CD4-positive, alpha-beta T cell treated with Interleukin-2 at 100 ng/mL for 4 hours (primary cell): ENCODE data around the gene ADD2.

Experiments
- DNase-seq: peaks from one replicate; pipeline ENCODE4 v3.0.0-alpha.2; 2020; ENCODE audit warnings: low spot score

Gene ADD2

GRCh38 chr2:70697603-70698383, 70.2 kb downstream of the ADD2 start:
- no peak for DNase-seq

GRCh38 chr2:70696142-70696541, 71.9 kb downstream of the ADD2 start:
- no peak for DNase-seq

- DNase-seq = no peak
Observed at GRCh38 chr2:70692256-70692655, 75.7 kb downstream of the ADD2 start.

GRCh38 chr2:70691497-70692140, 76.4 kb downstream of the ADD2 start:
- no peak for DNase-seq

GRCh38 chr2:70690846-70691245, 77.2 kb downstream of the ADD2 start:
- DNase-seq = no peak

GRCh38 chr2:70688427-70688826, 79.6 kb downstream of the ADD2 start:
- DNase-seq = no peak

- DNase-seq = no peak
Observed at GRCh38 chr2:70687461-70687795, 80.6 kb downstream of the ADD2 start.

- no peak for DNase-seq
Observed at GRCh38 chr2:70686577-70687460, 81.2 kb downstream of the ADD2 start.

- no peak for DNase-seq
Observed at GRCh38 chr2:70685771-70686171, 82.2 kb downstream of the ADD2 start.

GRCh38 chr2:70684846-70685622, 83.0 kb downstream of the ADD2 start:
- no peak for DNase-seq

- DNase-seq = no peak
Observed at GRCh38 chr2:70683455-70683854, 84.5 kb downstream of the ADD2 start.

- no peak for DNase-seq
Observed at GRCh38 chr2:70680735-70681134, 87.3 kb downstream of the ADD2 start.

GRCh38 chr2:70679259-70679658, 88.7 kb downstream of the ADD2 start:
- DNase-seq = no peak

- DNase-seq = no peak
Observed at GRCh38 chr2:70678576-70679143, 89.3 kb downstream of the ADD2 start.

- DNase-seq = no peak
Observed at GRCh38 chr2:70676301-70677035, 91.5 kb downstream of the ADD2 start.

GRCh38 chr2:70675862-70676261, 92.1 kb downstream of the ADD2 start:
- DNase-seq = no peak

GRCh38 chr2:70674636-70675430, 93.2 kb downstream of the ADD2 start:
- no peak for DNase-seq

- DNase-seq = no peak
Observed at GRCh38 chr2:70673041-70673647, 94.9 kb downstream of the ADD2 start.

- no peak for DNase-seq
Observed at GRCh38 chr2:70671092-70671675, 96.8 kb downstream of the ADD2 start.
